Hematopoietic multipotent progenitor cell treated with erythropoietin and hydrocortisone succinate and interleukin-3 and kit ligand, for 17 days (in vitro differentiated cells): ENCODE measurements around the gene MBNL2.
"Not testable (repeated sequence)": the region's sequence is repeated elsewhere in the genome, so short reads cannot be mapped to it uniquely, and the experiment has no call there.

Experiments
- DNase-seq: peaks from one replicate; pipeline ENCODE4 v3.0.0-alpha.2; 2015; ENCODE audit warnings: low spot score

The MBNL2 gene

DNA sequence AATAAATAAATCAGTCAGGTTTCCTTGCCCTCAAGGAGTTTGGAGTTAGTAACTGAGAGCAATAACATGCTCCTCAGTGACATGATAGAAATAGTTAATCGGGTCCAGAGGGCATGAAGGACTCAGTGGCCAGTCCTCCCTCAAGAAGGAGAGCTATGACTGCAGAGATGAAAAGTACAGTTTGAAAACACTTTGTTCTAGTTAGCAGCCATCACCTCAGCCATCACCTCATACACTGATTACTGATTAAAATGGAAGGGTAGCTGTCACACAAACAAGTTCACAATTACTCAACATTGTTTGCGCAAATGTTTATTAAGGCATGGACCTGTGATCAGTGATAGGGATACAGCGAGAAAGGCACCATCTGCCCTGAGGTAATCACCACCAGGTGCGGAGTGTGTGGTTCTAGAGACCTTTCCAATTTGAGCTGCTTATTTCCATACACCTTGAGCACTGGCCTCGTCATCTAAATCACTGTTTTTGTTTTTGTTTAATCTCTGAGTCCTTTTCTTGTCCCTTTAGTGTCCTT, 126.5 kb downstream of the MBNL2 start:
- no peak for DNase-seq

DNA sequence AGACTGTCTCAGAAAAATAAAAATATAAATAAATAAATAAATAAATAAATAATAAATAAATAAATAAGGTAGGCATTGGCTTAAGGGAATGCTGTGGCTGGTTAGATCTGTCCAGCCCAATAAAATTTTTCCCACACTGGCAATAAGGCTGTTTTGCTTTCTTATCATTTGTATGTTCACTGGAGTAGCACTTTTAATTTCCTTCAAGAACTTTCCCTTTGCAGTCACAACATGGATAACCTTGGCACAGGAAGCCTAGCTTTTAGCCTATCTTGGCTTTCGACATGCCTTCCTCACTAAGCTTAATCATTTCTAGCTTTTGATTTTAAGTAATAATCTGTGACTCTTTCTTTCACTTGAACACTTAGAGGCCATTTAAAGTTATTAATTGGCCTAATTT, 129.9 kb downstream of the MBNL2 start:
- DNase-seq: not testable (repeated sequence)

DNA sequence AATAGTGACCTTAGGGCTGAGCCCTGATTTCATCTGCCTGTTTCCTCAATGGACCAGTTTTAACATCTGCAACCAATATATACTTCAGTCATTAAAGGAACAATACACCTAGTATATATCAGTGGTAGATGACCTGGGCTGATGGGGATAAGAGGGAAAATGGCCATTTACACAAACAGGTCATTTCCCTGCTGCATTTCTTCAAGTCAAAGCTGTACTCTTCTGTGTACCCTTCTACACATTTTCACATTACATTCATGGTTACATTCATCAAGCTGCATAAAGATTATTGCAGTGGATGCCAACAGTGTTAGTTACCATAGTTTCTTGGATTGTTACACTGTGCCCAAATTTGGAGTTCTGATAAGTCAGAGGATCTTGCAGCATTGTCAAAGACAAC, 130.7 kb downstream of the MBNL2 start:
- no peak for DNase-seq

DNA sequence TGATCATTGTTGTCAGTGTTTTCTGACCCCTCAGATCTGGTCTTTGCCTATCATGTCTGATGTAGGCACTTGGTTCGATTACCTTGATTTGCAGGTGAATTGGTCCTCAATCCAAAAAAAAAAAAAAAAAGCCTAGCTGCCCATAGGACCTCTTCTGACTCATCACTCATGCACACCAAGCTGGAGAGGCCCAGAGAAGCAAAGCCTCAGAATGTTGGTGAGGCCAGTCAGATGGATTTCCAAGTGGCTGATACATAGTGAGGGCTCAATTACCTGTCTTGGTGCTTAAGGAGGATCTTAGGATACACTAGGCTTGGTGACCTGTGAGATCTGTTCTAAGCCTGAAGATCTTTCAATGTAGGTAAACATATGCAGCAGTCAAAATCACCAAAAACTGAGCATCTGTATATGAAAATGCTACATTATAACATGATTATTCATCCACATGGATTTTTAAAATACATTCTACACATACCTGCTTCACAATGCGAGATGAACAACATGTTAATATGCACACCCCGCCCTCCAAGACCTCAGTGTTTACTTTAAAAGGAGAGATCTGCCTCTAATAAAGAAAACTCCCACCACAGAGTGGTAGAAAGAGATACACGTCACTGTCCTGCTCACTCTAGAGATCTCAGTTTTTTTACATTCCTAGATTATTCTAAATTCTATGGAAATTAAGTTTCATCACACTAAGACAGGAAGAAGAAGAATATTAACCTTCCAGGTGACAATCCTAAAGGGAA, 132.0 kb downstream of the MBNL2 start:
- DNase-seq: no peak

DNA sequence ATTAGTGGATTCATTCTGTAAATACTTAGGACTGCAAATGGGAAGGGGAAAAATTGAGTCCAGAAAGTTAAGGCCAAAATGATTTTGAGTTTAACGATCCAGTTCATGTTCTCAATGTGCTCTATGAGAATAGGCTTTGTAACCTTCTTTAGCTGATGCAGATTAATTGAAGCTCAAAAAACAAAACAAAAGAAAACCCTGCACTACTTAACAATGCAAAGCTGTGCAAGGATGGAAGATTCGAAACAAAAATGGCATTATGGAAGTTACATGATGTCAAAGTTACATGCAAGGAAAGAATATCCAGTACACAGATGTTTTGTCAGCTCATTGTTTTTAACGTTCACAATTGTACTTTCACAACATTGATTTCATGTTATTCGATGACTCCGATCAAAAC, 132.7 kb downstream of the MBNL2 start:
- no peak for DNase-seq

DNA sequence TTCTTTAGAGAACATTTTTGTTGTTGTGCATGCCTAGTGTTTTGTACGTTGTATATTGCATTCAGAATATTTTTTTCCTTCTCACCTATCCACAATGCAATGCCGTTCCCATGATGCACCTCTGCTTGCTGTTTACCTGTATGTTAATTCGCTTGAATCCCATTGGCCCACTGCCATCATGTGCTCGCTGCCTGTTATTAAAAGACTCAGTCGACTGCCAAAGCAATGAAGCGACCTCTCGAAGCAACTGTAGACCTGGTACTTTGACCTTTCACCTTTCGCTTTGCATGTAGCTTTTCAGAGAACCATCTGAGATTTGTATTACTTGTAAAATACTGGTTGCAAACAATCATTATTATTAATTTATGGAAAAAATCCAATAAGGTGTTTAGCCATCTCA, 134.5 kb downstream of the MBNL2 start:
- no peak for DNase-seq

DNA sequence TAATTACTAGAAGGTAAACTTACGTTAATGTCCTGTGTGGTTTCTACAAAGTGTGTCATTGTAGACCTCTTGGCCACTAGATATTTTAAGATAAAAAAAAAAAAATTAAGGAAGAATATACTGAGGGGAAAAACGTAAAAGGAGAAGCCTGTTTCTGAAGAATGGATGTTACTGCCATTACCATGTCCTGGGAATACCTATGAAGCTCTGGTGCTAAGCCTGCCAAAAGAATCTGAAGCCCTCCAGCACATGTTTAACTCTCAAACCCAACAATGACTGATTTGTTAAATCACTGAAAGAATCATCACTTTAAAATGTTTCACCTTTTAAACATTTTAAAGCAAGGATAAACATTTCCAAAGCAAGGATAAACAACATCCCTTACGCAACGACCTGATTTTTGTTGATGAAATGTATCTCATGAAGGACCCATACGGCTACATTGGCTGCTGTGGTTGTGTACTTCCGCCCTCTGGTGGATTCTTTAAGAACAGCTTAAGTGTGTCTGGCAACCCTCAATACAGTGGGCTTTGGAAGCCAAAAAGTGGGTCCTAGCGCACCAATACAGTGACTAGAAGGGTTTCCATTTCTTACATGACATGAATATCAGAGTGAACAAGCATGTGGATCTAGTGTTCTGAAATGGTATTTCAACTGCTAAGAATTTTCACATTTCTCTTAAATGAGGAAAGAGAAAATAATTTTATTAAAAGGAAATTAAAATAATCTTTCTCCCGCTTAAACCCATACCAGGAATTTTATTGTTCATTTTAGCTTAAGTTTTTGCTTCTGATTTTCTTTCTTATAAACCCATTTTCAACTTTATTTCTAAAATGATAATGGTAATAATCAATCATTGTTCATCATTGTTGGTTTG, 137.3 kb downstream of the MBNL2 start:
- DNase-seq: peak; percentile 85

DNA sequence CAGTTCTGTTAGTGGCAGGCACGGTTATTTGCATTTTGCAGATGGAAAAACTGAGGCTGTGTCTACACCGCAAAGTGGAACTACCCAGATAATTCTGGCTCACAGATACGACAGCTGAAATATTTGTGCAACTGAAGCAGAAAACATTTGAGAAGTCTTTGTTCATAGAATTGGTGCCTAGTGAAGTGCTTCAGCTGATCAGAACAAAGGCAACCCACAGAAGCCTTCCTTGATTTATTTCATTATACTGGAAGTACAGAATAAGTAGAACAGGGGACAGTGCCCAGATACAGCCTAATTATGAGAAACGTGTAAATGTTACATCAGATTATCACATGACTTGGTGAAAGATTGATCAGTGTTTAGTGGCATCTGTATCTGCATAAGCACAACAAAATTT, 138.5 kb downstream of the MBNL2 start:
- DNase-seq: no peak

DNA sequence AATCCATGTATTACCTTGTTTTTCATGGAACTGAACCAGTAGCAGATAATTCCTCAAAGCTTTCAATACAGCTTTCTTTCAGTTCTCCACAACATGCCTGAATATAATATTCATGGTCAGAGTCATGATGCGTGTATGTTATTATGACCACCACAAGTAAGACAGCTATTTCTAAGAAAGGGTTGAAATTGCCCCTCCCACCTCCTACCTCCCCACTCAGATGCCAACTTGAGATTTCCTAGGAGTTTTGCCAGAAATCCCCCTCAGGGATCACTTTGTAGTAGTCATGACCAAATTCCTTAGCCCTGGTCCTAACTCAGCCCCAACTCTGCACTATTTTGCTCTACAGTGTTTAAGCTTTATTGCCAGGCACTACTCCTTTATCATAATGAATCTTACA, 141.9 kb downstream of the MBNL2 start:
- DNase-seq: no peak

DNA sequence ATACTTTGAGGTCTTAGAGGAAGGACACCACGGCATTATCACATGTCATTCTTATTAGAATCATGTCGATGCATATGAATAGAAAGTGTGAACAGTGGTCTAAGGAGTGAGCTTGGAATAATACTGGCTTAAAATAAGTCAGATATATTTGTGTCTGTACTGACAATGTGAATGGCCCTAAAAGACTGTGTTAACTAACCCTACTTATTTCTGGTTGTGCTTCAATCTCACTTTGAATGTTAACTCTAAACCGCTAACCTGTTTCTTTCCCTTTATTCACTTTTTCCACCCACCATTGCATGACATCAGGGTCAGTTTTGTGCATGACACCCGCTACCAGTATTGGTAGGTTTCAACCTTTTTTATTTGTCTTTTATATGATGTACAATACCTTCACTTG, 142.7 kb downstream of the MBNL2 start:
- DNase-seq: no peak

DNA sequence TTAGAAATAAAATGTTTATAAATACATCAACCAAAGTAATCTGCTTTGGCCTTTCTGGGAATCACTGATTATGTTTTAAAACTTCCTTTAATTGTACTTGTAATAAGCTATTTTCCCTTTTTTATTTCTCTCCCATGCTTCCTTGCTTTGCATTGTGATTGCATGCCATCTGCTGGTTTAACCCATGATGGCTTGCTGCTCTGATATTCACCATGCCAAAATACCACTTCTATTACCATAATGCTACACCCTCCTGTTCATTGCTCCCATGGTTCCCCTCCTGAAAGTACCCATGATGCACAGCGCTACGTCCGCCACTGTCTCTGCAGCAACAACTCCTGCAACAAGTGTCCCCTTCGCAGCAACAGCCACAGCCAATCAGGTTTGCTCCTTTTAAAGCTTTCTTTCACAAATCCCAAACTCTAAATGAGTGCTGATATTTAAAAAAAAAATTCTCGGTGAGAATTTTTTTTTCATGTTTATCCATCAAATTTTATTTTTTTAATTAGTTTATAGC, 144.1 kb downstream of the MBNL2 start:
- DNase-seq: no peak

DNA sequence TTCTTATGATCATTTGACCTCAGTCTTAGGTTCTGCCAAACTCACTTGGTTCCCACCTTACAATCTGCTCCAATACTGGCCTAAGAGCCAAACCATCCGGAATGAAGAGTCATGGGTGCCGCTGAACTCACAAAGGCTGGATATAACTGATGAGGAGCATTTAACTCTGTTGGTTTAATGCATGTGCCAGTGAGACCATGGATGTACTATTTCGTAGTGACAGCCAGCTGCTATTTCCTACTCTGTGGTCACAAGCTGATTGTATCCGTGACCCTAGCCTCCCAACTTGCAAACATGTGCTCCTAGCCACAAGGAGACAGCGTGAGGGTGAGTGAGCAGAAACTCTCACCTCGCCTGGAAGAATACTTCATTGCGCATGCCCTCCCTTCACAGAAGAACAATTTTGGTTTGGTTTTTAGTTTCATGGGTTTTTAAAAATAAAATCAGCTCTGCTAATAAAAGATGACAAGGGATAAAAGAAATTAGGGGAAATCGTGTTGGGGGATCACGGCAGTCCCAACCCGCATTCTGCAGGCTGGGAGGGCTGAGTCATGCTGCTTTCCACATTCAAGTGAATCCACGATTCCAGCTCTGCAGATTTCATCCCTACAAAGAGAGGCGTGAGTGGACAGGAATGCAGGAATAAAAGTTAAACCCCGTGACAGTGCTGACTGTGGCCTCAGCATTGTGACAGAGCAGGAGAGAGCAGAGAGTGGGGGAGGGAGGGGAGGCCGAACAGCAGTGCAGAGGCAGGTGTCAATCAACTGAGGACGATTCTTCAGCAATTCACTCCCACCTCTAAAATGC, 145.1 kb downstream of the MBNL2 start:
- DNase-seq: no peak

DNA sequence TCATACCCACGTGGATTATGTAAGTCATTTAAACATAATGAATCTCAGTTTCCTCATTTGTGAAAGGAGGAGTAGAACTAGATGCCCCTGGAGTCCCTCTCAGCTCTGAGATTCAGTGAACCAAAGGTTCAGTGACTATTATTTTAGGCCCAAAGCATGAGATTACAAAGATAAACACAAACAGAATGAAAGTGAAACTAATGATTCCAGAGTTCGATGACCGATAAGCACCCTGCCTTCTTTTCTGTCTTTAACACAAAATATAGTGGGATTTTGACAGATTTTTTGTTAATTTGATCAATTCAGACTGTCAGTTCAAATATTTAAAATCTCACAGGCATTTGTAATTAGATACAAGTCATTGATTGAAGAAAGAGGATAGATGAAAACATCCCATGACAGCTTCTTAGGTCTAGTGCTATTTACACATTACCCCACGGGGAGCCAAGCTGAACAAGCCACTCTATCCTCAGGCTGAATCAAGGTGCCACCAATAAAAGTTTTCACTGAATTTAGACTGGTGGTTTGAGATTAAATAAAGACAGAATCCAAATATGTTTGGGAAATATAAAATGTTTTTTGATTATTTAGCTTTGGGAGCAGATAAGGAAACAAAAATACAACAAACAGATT, 147.2 kb downstream of the MBNL2 start:
- DNase-seq: no peak

DNA sequence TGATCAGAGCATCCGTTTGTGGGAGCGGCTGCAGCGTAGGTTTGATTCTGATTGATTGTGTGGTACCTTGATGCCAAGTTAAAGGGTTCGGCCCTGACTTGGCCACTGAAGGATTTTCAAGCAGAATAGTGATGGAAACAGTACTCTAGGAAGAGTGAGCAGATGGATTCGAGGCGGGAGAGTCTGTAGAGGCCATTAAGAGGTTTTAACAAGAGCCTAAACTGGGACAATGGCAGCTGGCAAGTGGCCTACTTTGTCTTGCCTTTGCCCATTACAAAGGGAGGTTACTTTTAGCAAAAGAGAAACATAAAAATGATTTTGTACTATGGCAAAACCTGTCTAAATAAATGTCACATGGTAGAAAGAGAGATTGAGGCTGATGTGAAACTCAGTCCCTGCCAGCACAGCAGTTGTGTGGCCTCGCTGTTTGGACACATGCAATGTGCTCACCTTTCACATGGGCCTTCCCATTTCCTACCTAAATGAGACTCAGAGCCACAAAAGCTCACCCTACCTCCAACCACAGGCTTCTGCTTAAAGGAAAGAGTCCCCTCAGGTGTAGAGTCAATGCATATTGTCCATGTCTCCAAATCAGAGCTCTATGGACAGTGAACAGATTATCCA, 149.5 kb downstream of the MBNL2 start:
- no peak for DNase-seq

DNA sequence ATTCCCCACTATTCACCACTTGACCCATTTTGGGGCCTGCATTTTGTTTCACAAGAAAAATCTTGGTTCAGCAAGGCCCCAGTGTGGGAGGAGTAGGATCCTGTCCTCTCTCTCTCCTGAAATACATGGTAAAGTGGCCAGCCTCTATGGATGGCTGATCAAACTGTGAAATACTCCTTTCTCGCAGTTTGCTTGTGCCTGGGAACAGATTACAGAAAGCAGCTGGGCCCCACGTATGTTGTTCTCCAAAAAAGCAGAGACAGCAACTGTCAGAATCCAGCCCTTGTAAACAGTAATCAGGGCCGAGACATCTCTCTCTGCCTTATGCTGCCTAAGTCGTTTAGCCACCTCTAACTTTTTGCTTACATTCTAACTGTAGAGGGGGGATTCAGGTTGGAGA, 150.8 kb downstream of the MBNL2 start:
- DNase-seq: no peak

DNA sequence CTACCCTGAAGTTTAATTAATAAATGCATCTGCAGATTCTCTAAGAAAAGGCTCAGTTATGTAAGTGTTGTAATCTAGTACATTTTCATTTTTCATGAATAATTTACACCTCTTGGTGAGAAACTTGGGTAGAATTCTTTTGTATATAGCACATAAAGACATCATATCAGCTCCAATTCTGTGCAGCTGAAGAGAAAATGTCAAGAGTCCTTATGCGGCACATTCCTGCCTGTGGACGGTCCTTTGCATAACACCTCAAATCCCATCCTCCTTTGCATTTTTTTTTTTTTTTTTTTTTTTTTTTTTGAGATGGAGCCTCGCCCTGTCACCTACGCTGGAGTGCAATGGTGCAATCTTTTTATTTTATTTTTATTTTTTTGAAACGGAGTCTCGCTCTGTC, 151.7 kb downstream of the MBNL2 start:
- DNase-seq: no peak

DNA sequence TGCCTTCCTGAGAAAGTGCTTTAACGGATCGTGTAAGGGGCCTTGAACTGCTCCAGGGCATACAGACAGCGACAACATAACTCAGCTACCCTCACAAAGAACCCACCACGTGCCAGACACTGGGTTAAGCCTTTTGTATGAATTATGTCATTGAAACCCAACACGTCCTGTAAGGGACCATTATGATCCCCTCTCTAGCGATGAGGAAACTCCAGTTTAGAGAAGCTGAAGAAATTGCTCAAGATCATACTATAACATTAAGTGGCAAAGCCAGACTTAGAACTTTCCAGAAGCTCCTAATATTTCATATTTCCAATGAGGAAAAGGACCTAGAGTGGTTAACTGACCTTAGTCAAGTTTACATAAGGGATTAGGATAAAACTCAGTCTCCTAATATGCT, 154.8 kb downstream of the MBNL2 start:
- DNase-seq: no peak

DNA sequence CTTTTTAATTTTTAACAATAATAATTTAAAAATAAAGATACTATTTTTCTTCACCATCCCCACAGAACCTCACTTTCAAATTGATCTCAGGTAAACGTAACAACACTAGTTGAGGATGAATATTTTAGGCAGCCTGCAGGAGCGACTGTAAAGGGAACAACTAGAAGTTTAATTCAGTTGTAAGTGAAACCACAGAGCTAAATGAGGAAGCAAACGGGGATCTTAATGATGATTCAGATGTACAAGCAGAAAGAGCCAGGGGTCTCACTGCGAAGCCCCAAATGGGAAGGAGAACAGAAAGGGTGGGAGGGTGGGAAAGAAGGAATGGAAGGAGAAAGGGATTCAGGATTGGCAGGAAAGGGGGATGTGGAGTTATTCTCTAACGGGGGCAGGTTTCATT, 157.3 kb downstream of the MBNL2 start:
- DNase-seq: no peak

DNA sequence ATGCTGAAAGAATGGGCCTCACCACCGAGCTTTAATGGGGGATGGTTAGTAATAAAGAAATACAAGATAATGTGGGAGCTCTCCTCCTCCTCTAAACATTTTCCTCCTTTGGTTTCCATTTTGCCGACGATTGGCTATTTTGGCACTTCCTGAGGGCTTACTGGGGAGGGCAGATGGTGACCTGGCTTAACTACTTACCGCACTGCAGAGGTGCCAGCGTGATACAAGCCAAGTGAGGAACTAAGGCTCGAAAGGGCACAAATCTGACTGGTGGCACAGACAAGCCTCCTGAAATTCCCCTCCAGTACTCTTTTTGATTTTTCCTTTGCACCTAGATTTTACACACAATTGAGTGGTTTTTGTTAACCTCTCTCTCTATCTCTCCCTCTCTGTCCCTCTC, 158.6 kb downstream of the MBNL2 start:
- DNase-seq: no peak

DNA sequence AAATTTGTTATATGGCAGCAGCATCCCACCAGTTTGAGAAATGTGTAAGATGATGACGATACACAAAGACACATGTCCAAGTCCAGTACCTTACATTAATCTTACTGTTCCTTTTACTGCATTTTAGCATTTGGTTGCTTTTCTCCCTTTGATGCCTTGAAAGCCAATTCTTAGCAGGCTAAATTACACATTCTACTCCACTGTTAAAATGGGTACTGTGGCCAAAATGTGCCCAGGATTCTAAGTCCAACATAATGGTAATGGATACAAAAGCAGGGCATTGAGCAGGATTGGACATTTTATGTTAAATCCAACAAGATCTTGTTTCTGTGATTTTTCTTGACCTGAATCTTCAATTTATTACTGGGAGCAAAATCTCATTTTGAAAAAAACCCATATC, 159.1 kb downstream of the MBNL2 start:
- no peak for DNase-seq

DNA sequence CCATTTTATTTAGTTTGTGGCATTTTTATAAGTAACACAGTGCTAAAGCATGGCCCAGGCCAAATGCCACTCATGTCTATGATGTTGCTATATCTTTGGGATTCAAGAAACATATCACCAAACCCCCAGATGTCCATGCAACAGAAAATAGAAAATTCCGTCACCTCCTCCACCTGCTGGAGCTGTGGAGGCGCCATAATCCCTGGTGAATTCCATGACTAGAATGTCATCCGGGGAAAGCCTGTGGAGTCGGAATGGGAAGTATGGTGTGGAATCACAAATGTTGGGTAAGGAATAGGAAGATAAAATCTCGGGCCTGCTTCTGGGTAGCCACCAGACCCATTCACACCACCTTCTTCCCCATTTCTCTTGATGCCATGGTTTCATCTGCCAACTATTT, 160.1 kb downstream of the MBNL2 start:
- DNase-seq: no peak
